ENCODE measurements around the gene ZMIZ1. TPM values are rescaled to one million over a fixed set of nuclear protein-coding genes. Genes with fewer than 3 reads are reported as not detected.

Gene ZMIZ1
- total RNA-seq, 1 experiment from 2014 or later: 35.8 TPM

DNA sequence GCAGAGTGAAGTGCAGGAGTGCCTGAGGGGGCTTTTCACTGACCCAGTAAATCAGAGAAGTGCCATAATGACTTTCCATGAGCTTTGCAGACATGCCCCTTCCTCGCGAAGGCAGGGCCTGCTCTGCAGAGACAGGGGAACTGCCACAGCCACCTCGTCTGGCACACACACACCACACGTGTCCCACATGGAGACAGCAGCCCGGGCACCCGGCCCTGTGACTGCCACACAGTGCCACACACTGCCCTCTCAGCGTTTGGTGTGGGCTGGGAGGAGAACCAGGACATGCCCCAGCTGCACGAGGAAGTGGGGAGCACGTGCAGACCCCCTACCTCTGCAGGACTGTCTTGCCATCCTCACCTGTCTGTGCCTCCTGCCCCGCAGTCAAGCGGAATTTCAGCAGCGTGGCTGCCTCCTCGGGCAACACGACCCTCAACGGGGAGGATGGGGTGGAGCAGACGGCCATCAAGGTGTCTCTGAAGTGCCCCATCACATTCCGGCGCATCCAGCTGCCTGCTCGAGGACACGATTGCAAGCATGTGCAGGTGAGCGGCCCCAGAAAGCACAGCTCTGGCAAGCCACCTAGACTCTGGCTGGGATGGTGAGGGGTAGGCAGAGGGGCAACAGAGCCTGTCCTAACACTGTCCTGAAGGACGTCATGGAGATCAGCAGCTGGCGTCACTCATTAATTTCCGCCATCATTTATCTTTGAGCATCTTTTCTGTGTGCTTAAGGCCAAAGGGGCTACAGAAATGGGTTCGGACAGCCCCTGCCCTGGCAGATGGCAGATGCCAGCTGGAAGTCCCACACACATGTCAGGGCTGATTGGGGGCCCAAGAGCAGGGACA lies 235.1 kb downstream of the ZMIZ1 start:
- Histone ChIP-seq H3K36me3 (ENCODE audit: insufficient read depth, low read length, poor library complexity, severe bottlenecking) (peaks cover 20% of the 10 kb centered on the region), H3K9me3 (ENCODE audit: low read depth, low read length, poor library complexity, severe bottlenecking) (no peaks in the 10 kb centered on the region), H3K4me3 (ENCODE audit: low read depth, low read length, poor library complexity, severe bottlenecking) (no peak overlapping the region), H3K27ac (ENCODE audit: low read depth, low read length, poor library complexity, severe bottlenecking) (no peak overlapping the region), H3K4me1 (ENCODE audit: insufficient read depth, low read length, poor library complexity, severe bottlenecking) (no peaks in the 10 kb centered on the region), H3K27me3 (replicated peaks; ENCODE audit: insufficient read depth, low read depth, low read length, poor library complexity) (no peaks in the 10 kb centered on the region)
- ChIA-PET POLR2A (ENCODE audit: low non-redundant PET) (no interaction called here), CTCF (no interaction called here)
- DNase-seq (ENCODE audit: low spot score): no peak
- intact Hi-C loops (cut with micrococcal nuclease; ENCODE audit: unreplicated experiment): no loop called here
- BruUV-seq (replicated peaks): no TSS peak
- no peak for TF ChIP-seq EZH2 (IDR thresholded peaks at IDR 0.05; ENCODE audit: borderline replicate concordance, low read depth, low read length, poor library complexity, severe bottlenecking)
- TF ChIP-seq, protein P1, sequence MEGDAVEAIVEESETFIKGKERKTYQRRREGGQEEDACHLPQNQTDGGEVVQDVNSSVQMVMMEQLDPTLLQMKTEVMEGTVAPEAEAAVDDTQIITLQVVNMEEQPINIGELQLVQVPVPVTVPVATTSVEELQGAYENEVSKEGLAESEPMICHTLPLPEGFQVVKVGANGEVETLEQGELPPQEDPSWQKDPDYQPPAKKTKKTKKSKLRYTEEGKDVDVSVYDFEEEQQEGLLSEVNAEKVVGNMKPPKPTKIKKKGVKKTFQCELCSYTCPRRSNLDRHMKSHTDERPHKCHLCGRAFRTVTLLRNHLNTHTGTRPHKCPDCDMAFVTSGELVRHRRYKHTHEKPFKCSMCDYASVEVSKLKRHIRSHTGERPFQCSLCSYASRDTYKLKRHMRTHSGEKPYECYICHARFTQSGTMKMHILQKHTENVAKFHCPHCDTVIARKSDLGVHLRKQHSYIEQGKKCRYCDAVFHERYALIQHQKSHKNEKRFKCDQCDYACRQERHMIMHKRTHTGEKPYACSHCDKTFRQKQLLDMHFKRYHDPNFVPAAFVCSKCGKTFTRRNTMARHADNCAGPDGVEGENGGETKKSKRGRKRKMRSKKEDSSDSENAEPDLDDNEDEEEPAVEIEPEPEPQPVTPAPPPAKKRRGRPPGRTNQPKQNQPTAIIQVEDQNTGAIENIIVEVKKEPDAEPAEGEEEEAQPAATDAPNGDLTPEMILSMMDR (conservative IDR thresholded peaks at IDR 0.05; ENCODE audit: low read depth, low read length): no peak

DNA sequence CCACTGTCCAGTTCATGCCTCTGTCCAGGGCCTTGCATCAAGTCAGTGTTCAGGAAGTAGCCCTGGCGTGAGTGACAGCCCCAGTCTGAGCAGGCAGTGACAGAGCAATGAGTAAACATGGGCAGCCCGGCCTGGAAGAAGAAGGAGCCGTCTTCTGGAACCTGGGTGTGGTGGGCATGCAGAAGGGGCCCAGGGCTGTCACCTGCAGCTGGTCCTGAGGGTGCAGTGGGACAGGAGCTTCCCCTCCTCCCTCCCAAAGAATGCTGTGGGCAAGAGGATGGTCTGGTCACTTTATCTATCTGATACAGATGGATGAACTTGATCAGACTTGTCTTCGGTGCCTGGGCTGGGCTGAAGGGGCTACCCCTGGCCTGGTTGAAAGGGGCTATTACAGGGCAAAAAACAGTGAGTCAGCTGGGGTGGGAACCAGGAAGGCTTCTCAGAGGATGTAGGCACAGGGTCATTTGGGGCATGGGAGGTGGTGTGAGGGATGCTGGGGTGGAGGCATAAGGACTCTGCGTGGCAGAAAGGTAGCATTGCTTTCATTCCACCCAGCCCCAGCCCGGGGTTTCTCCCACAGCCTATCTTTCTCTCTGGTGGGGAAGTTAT lies 235.8 kb downstream of the ZMIZ1 start:
- Histone ChIP-seq H3K9me3 (ENCODE audit: low read depth, low read length, poor library complexity, severe bottlenecking) (no peaks in the 10 kb centered on the region), H3K36me3 (ENCODE audit: insufficient read depth, low read length, poor library complexity, severe bottlenecking) (peaks cover 18% of the 10 kb centered on the region), H3K4me1 (ENCODE audit: insufficient read depth, low read length, poor library complexity, severe bottlenecking) (no peaks in the 10 kb centered on the region), H3K27me3 (replicated peaks; ENCODE audit: insufficient read depth, low read depth, low read length, poor library complexity) (no peaks in the 10 kb centered on the region), H3K27ac (ENCODE audit: low read depth, low read length, poor library complexity, severe bottlenecking) (no peak overlapping the region), H3K4me3 (ENCODE audit: low read depth, low read length, poor library complexity, severe bottlenecking) (no peak overlapping the region)
- no peak for DNase-seq (ENCODE audit: low spot score)
- TF ChIP-seq EZH2 (IDR thresholded peaks at IDR 0.05; ENCODE audit: borderline replicate concordance, low read depth, low read length, poor library complexity, severe bottlenecking): no peak
- TF ChIP-seq, protein P1 (conservative IDR thresholded peaks at IDR 0.05; ENCODE audit: low read depth, low read length): no peak
- ChIA-PET CTCF (no interaction called here), POLR2A (ENCODE audit: low non-redundant PET) (no interaction called here)
- intact Hi-C loops (cut with micrococcal nuclease; ENCODE audit: unreplicated experiment): no loop called here
- no TSS peak for BruUV-seq (replicated peaks)

DNA sequence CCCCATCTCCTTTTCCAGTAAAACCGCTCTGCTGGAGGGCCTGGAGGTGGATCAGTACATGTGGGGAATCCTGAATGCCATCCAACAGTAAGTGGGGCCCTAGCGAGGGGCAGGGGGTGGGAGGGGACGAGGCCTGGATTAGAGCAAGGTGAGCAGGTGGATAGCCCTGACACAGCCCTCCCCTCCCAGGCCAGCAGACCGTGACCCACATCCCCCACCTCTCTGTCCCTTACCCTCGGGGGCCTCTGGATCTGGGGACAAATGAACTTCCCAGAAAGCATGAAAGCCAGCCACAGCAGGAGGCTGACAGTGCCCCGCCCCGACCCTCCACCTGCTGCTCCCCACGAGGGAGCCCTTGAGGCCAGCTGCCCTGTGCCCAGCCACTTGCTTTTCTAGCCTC lies 236.7 kb downstream of the ZMIZ1 start:
- Histone ChIP-seq H3K27me3 (replicated peaks; ENCODE audit: insufficient read depth, low read depth, low read length, poor library complexity) (no peaks in the 10 kb centered on the region), H3K36me3 (ENCODE audit: insufficient read depth, low read length, poor library complexity, severe bottlenecking) (peaks cover 15% of the 10 kb centered on the region), H3K4me1 (ENCODE audit: insufficient read depth, low read length, poor library complexity, severe bottlenecking) (no peaks in the 10 kb centered on the region), H3K27ac (ENCODE audit: low read depth, low read length, poor library complexity, severe bottlenecking) (no peak overlapping the region), H3K4me3 (ENCODE audit: low read depth, low read length, poor library complexity, severe bottlenecking) (no peak overlapping the region), H3K9me3 (ENCODE audit: low read depth, low read length, poor library complexity, severe bottlenecking) (no peaks in the 10 kb centered on the region)
- no peak for DNase-seq (ENCODE audit: low spot score)
- TF ChIP-seq, protein P1 (conservative IDR thresholded peaks at IDR 0.05; ENCODE audit: low read depth, low read length): no peak
- no peak for TF ChIP-seq EZH2 (IDR thresholded peaks at IDR 0.05; ENCODE audit: borderline replicate concordance, low read depth, low read length, poor library complexity, severe bottlenecking)
- ChIA-PET CTCF (no interaction called here), POLR2A (ENCODE audit: low non-redundant PET) (no interaction called here)
- intact Hi-C loops (cut with micrococcal nuclease; ENCODE audit: unreplicated experiment): no loop called here
- no TSS peak for BruUV-seq (replicated peaks)
